Keratinocyte (primary cell): ENCODE data around the gene DUSP22.
"Not testable (repeated sequence)": the region's sequence is repeated elsewhere in the genome, so short reads cannot be mapped to it uniquely, and the experiment has no call there.

Source experiments
- EZH2 ChIP-seq: IDR thresholded peaks from one replicate; pipeline ENCODE4 v1.6.1; 2012; ENCODE audit warnings: inconsistent platforms, mild to moderate bottlenecking, low read length, moderate library complexity
- TF ChIP-seq, protein P1 (sequence below), 3 experiments: IDR thresholded peaks in 1 of 3; conservative IDR thresholded peaks in 1 of 3; optimal IDR thresholded peaks in 1 of 3; 2 replicates in 2 of 3; 3 replicates in 1 of 3; pipeline versions ENCODE3 to v1.5.1; 2011; ENCODE audit warnings: low read length in 3 of 3, mild to moderate bottlenecking in 3 of 3, moderate library complexity in 2 of 3, control low read depth in 1 of 3, inconsistent platforms in 1 of 3; ENCODE audit not compliant: insufficient read depth in 2 of 3; ENCODE audit errors: extremely low read depth in 1 of 3

DNA sequence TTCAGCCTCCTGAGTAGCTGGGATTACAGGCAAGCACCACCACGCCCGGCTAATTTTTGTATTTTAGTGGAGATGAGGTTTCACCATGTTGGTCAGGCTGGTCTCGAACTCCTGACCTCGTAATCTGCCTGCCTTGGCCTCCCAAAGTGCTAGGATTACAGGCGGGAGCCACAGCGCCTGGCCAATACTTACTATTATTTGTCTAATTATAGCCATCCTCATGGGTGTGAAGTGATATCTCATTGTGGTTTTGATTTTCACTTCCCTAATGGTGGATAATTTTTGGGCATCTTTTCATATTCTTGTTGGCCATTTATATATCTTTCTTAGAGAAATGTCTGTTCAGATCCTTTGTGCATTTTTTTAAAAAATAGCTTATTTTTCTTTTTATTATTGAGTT lies 44.2 kb upstream of the DUSP22 start:
- TF ChIP-seq, protein P1, sequence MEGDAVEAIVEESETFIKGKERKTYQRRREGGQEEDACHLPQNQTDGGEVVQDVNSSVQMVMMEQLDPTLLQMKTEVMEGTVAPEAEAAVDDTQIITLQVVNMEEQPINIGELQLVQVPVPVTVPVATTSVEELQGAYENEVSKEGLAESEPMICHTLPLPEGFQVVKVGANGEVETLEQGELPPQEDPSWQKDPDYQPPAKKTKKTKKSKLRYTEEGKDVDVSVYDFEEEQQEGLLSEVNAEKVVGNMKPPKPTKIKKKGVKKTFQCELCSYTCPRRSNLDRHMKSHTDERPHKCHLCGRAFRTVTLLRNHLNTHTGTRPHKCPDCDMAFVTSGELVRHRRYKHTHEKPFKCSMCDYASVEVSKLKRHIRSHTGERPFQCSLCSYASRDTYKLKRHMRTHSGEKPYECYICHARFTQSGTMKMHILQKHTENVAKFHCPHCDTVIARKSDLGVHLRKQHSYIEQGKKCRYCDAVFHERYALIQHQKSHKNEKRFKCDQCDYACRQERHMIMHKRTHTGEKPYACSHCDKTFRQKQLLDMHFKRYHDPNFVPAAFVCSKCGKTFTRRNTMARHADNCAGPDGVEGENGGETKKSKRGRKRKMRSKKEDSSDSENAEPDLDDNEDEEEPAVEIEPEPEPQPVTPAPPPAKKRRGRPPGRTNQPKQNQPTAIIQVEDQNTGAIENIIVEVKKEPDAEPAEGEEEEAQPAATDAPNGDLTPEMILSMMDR (optimal IDR thresholded peaks at IDR 0.05 in 1 of 3, IDR thresholded peaks at IDR 0.05 in 1 of 3, conservative IDR thresholded peaks at IDR 0.05 in 1 of 3; ENCODE audit: extremely low read depth in 1 of 3, insufficient read depth in 2 of 3, low read length in 3 of 3), result not testable (repeated sequence)
- not testable (repeated sequence) for TF ChIP-seq EZH2
